Trophoblast cell (in vitro differentiated cells and primary cell): ENCODE measurements around the gene NBAS.
A peak's percentile ranks its signal among the peaks of the same experiment; 100 is the strongest.

Source experiments
- DNase-seq, 2 donors: peaks; one replicate each; pipeline ENCODE4 v3.0.0-alpha.2; 2016
- H2AFZ ChIP-seq: 2 replicates; pipeline ENCODE4 v1.6.1; 2013; ENCODE audit warnings: low read length, moderate library complexity, mild to moderate bottlenecking; ENCODE audit not compliant: insufficient read depth, poor library complexity
- H2AK5ac ChIP-seq: 2 replicates; pipeline ENCODE4 v1.6.1; 2013; ENCODE audit warnings: mild to moderate bottlenecking, low read length
- H2BK120ac ChIP-seq: 2 replicates; pipeline ENCODE4 v1.6.1; 2013; ENCODE audit warnings: low read length, mild to moderate bottlenecking, moderate library complexity; ENCODE audit not compliant: insufficient read depth, poor library complexity
- H2BK12ac ChIP-seq: 2 replicates; pipeline ENCODE4 v1.6.1; 2013; ENCODE audit warnings: mild to moderate bottlenecking, low read length, moderate library complexity
- H2BK5ac ChIP-seq: 2 replicates; pipeline ENCODE4 v1.6.1; 2013; ENCODE audit warnings: low read length, low read depth, moderate library complexity, mild to moderate bottlenecking; ENCODE audit not compliant: poor library complexity
- H3K14ac ChIP-seq: 2 replicates; pipeline ENCODE4 v1.6.1; 2013; ENCODE audit warnings: mild to moderate bottlenecking, low read length
- H3K18ac ChIP-seq: 2 replicates; pipeline ENCODE4 v1.6.1; 2013; ENCODE audit warnings: mild to moderate bottlenecking, low read length
- H3K23ac ChIP-seq: 2 replicates; pipeline ENCODE4 v1.6.1; 2013; ENCODE audit warnings: low read length
- H3K27ac ChIP-seq: 2 replicates; pipeline ENCODE4 v1.5.1; 2013; ENCODE audit warnings: low read depth, mild to moderate bottlenecking, inconsistent platforms, low read length, moderate library complexity
- H3K27me3 ChIP-seq: 2 replicates; pipeline ENCODE4 v1.6.1; 2013; ENCODE audit warnings: inconsistent platforms, mild to moderate bottlenecking, low read length, moderate library complexity; ENCODE audit not compliant: insufficient read depth
- H3K36me3 ChIP-seq, 2 experiments: 1 replicate in 1 of 2; 2 replicates in 1 of 2; pipeline ENCODE4 v1.6.1; 2013; ENCODE audit warnings: low read length in 2 of 2, mild to moderate bottlenecking in 2 of 2, moderate library complexity in 1 of 2; ENCODE audit not compliant: insufficient read depth in 2 of 2, control insufficient read depth in 1 of 2
- H3K4ac ChIP-seq: 2 replicates; pipeline ENCODE4 v1.6.1; 2013; ENCODE audit warnings: low read depth, mild to moderate bottlenecking, low read length, moderate library complexity
- H3K4me1 ChIP-seq, 2 experiments: 1 replicate in 1 of 2; 2 replicates in 1 of 2; pipeline ENCODE4 v1.6.1; 2013; ENCODE audit warnings: low read length in 2 of 2, mild to moderate bottlenecking in 2 of 2, moderate library complexity in 1 of 2; ENCODE audit not compliant: insufficient read depth in 2 of 2, control insufficient read depth in 1 of 2
- H3K4me2 ChIP-seq: 2 replicates; pipeline ENCODE4 v1.6.1; 2013; ENCODE audit warnings: inconsistent platforms, mild to moderate bottlenecking, low read length, moderate library complexity
- H3K4me3 ChIP-seq: 2 replicates; pipeline ENCODE4 v1.5.1; 2013; ENCODE audit warnings: mild to moderate bottlenecking, low read depth, low read length, inconsistent platforms
- H3K79me1 ChIP-seq: one replicate; pipeline ENCODE4 v1.6.1; 2013; ENCODE audit warnings: low read length
- H3K79me2 ChIP-seq: 2 replicates; pipeline ENCODE4 v1.6.1; 2013; ENCODE audit warnings: low read length, mild to moderate bottlenecking; ENCODE audit not compliant: control insufficient read depth, insufficient read depth, poor library complexity
- H3K9ac ChIP-seq: 2 replicates; pipeline ENCODE4 v1.6.1; 2013; ENCODE audit warnings: mild to moderate bottlenecking, low read length
- H3K9me3 ChIP-seq: 2 replicates; pipeline ENCODE4 v1.6.1; 2013; ENCODE audit warnings: low read depth, mild to moderate bottlenecking, control low read depth, inconsistent platforms, low read length; ENCODE audit not compliant: insufficient read depth
- H4K12ac ChIP-seq: 2 replicates; pipeline ENCODE4 v1.6.1; 2013; ENCODE audit warnings: low read depth, mild to moderate bottlenecking, low read length, moderate library complexity
- H4K8ac ChIP-seq: 2 replicates; pipeline ENCODE4 v1.6.1; 2013; ENCODE audit warnings: low read depth, mild to moderate bottlenecking, low read length, moderate library complexity
- H4K91ac ChIP-seq: one replicate; pipeline ENCODE4 v1.6.1; 2013; ENCODE audit warnings: low read depth, mild to moderate bottlenecking, low read length, moderate library complexity
- WGBS: extraction: QIAGEN DNeasy Blood & Tissue Kit; methylation state at CpG from one replicate; pipeline ENCODE4 v1.1.7; 2013; ENCODE audit warnings: missing lambda C conversion rate; ENCODE audit not compliant: insufficient read length, insufficient coverage; ENCODE audit errors: extremely low coverage; 5-methylcytosine and 5-hydroxymethylcytosine counted together

NBAS gene

DNA sequence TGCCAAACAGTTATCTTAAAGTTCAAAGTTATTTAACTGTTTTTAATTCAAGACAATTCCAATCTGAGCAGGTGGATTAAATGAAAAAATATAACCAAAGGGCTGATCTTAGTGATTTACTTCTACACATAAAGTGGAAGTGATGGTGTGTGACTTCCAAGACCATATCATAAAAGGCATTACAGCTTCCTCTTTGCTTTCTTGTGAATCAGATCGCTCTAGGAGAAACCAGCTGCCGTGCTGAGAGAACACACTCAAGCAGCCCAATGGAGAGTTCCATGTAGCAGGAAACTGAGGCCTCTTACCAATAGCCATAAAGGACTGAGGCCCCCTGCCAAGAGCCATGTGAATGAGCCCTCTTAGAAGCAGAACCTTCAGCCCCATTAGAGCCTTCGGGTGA, 197.4 kb downstream of the NBAS start:
- Histone ChIP-seq H2BK12ac (no peak overlapping the region), H3K4ac (no peak overlapping the region), H3K14ac (no peak overlapping the region), H3K27ac (no peak overlapping the region), H3K79me2 (no peaks in the 10 kb centered on the region), H4K91ac (no peak overlapping the region), H3K27me3 (no peaks in the 10 kb centered on the region), H3K36me3 (no peaks in the 10 kb centered on the region), H2AK5ac (no peak overlapping the region), H2AFZ (no peak overlapping the region), H2BK5ac (no peak overlapping the region), H3K4me2 (no peak overlapping the region), H3K4me1 (no peaks in the 10 kb centered on the region), H3K23ac (no peak overlapping the region), H2BK120ac (no peak overlapping the region), H3K18ac (no peak overlapping the region), H3K4me3 (no peak overlapping the region), H4K12ac (no peak overlapping the region), H4K8ac (no peak overlapping the region), H3K79me1 (no peaks in the 10 kb centered on the region), H3K9me3 (no peaks in the 10 kb centered on the region), H3K9ac (no peak overlapping the region)
- no CpG with 5 or more reads among the region's 3 CpGs for WGBS
- no peak for DNase-seq

- H3K4me2 ChIP-seq: no peak overlapping the region
- no peak overlapping the region for H3K14ac ChIP-seq
- H3K18ac ChIP-seq: no peak overlapping the region
- H4K91ac ChIP-seq: no peak overlapping the region
- no peak overlapping the region for H4K8ac ChIP-seq
- H3K4me3 ChIP-seq: no peak overlapping the region
- H3K9me3 ChIP-seq: no peaks in the 10 kb centered on the region
- no peak overlapping the region for H3K23ac ChIP-seq
- H3K27me3 ChIP-seq: no peaks in the 10 kb centered on the region
- H3K4me1 ChIP-seq: no peaks in the 10 kb centered on the region
- H2BK5ac ChIP-seq: no peak overlapping the region
- DNase-seq: peak in 1 of 2 donors; percentile 71
- H3K27ac ChIP-seq: no peak overlapping the region
- H3K79me1 ChIP-seq: no peaks in the 10 kb centered on the region
- H3K9ac ChIP-seq: no peak overlapping the region
- H3K4ac ChIP-seq: no peak overlapping the region
- no peaks in the 10 kb centered on the region for H3K36me3 ChIP-seq
- H4K12ac ChIP-seq: no peak overlapping the region
- H2BK12ac ChIP-seq: no peak overlapping the region
- no peaks in the 10 kb centered on the region for H3K79me2 ChIP-seq
- H2AK5ac ChIP-seq: no peak overlapping the region
- no peak overlapping the region for H2AFZ ChIP-seq
- H2BK120ac ChIP-seq: no peak overlapping the region
Observed at GRCh38 chr2:15363142-15363541, 198.0 kb downstream of the NBAS start.

DNA sequence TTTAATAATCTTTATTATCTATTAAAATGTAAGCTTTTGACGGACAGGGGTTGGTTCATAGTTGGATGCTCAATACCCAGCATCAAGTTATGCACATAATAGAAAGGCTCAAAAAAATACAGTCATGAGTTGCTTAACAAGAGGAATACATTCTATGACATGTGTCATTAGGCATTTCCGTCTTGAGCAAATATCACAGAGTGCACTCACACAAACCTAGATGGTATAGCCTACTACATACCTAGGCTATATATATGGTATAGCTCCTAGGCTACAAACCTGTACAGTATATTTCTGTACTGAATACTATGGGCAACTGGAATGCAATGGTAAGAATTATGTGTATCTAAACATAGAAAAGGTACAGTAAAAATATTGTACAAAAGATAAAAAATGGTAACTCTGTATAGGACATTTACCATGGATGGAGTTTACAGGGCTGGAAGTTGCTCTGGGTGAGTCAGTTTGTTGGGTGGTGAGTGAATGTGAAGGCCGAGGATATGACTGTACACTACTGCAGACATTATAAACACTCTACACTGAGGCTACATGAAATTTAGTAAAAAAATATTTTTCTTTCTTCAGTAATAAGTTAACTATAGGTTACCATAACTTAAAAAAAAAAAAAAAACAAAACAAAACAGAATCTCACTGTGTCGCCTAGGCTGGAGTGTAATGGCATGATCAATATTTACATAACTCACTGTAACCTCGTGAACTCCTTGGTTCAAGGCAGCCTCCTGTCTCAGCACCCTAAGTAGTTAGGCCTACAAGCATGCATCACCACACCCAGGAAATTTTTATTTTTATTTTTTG, 201.2 kb downstream of the NBAS start:
- Histone ChIP-seq H3K4me1 (no peaks in the 10 kb centered on the region), H3K23ac (no peak overlapping the region), H3K79me1 (no peaks in the 10 kb centered on the region), H4K12ac (no peak overlapping the region), H3K79me2 (no peaks in the 10 kb centered on the region), H3K4ac (no peak overlapping the region), H4K8ac (no peak overlapping the region), H2AK5ac (no peak overlapping the region), H3K14ac (no peak overlapping the region), H2BK120ac (no peak overlapping the region), H3K18ac (no peak overlapping the region), H4K91ac (no peak overlapping the region), H3K9me3 (no peaks in the 10 kb centered on the region), H3K4me3 (no peak overlapping the region), H2BK12ac (no peak overlapping the region), H3K27me3 (no peaks in the 10 kb centered on the region), H3K9ac (no peak overlapping the region), H2AFZ (no peak overlapping the region), H3K4me2 (no peak overlapping the region), H3K27ac (no peak overlapping the region), H3K36me3 (peaks cover 0 to 2% of the 10 kb centered on the region in 2 experiments), H2BK5ac (no peak overlapping the region)
- WGBS: no CpG with 5 or more reads among the region's 5 CpGs
- DNase-seq: peak; percentile 41 to 85

- no peaks in the 10 kb centered on the region for H3K79me1 ChIP-seq
- H3K18ac ChIP-seq: no peak overlapping the region
- no peak overlapping the region for H4K91ac ChIP-seq
- no peaks in the 10 kb centered on the region for H3K9me3 ChIP-seq
- whole genome bisulfite sequencing: no CpG with 5 or more reads among the region's 5 CpGs
- no peak overlapping the region for H3K27ac ChIP-seq
- H4K8ac ChIP-seq: no peak overlapping the region
- H3K36me3 ChIP-seq: peaks cover 0 to 2% of the 10 kb centered on the region in 2 experiments
- H4K12ac ChIP-seq: no peak overlapping the region
- no peak overlapping the region for H2BK12ac ChIP-seq
- H3K9ac ChIP-seq: no peak overlapping the region
- no peak overlapping the region for H3K23ac ChIP-seq
- no peak for DNase-seq
- no peak overlapping the region for H3K4me3 ChIP-seq
- no peak overlapping the region for H2AK5ac ChIP-seq
- no peak overlapping the region for H2AFZ ChIP-seq
- H3K4me2 ChIP-seq: no peak overlapping the region
- peaks cover 0 to 2% of the 10 kb centered on the region in 2 experiments for H3K4me1 ChIP-seq
- H3K27me3 ChIP-seq: no peaks in the 10 kb centered on the region
- H2BK5ac ChIP-seq: no peak overlapping the region
- H3K4ac ChIP-seq: no peak overlapping the region
- no peak overlapping the region for H3K14ac ChIP-seq
- no peak overlapping the region for H2BK120ac ChIP-seq
- no peaks in the 10 kb centered on the region for H3K79me2 ChIP-seq
Observed at GRCh38 chr2:15357922-15358321, 203.2 kb downstream of the NBAS start.
